Smooth muscle cell (in vitro differentiated cells): Measurements from ENCODE around the gene CHI3L1. TPM values are rescaled to one million over a fixed set of nuclear protein-coding genes. Genes with fewer than 3 reads are reported as not detected.
A peak's percentile ranks its signal among the peaks of the same experiment; 100 is the strongest.

ENCODE experiments used
- DNase-seq: peaks from one replicate; lab custom pipeline; 2025; ENCODE audit not compliant: unreplicated experiment; lab: John Stamatoyannopoulos, UW
- H2AFZ ChIP-seq: fragments of 200-600 bp; sonication (generic); 2 replicates; pipeline ENCODE4 v1.6.0; 2016; ENCODE audit warnings: antibody characterized with exemption, low read depth, mild to moderate bottlenecking
- H3F3A ChIP-seq: fragments of 200-600 bp; sonication (generic); 2 replicates; pipeline ENCODE4 v1.6.0; 2017; ENCODE audit warnings: antibody characterized with exemption, low read depth
- H3K27ac ChIP-seq: fragments of 200-600 bp; sonication (generic); 2 replicates; pipeline ENCODE4 v1.5.1; 2016; ENCODE audit warnings: low read depth, mild to moderate bottlenecking
- H3K27me3 ChIP-seq: fragments of 200-600 bp; sonication (generic); 2 replicates; pipeline ENCODE4 v1.6.1; 2016; ENCODE audit warnings: low read depth, mild to moderate bottlenecking
- H3K36me3 ChIP-seq: fragments of 200-600 bp; sonication (generic); 2 replicates; pipeline ENCODE4 v1.5.1; 2016; ENCODE audit warnings: low read depth
- H3K4me1 ChIP-seq: fragments of 200-600 bp; sonication (generic); 2 replicates; pipeline ENCODE4 v1.5.1; 2016; ENCODE audit warnings: low read depth
- H3K4me2 ChIP-seq: fragments of 200-600 bp; sonication (generic); 2 replicates; pipeline ENCODE4 v1.6.0; 2016; ENCODE audit warnings: mild to moderate bottlenecking
- H3K4me3 ChIP-seq: fragments of 200-600 bp; sonication (generic); 2 replicates; pipeline ENCODE4 v1.5.1; 2016; ENCODE audit warnings: mild to moderate bottlenecking
- H3K79me2 ChIP-seq: fragments of 200-600 bp; sonication (generic); 2 replicates; pipeline ENCODE4 v1.6.0; 2016; ENCODE audit warnings: low read depth, mild to moderate bottlenecking
- H3K9ac ChIP-seq: fragments of 200-600 bp; sonication (generic); 2 replicates; pipeline ENCODE4 v1.6.0; 2016; ENCODE audit warnings: low read depth
- H3K9me3 ChIP-seq: fragments of 200-600 bp; sonication (generic); replicated peaks from 2 replicates; pipeline ENCODE4 v1.5.1; 2016; ENCODE audit warnings: low read depth
- H4K20me1 ChIP-seq: fragments of 200-600 bp; sonication (generic); 2 replicates; pipeline ENCODE4 v1.6.0; 2016; ENCODE audit warnings: low read depth
- CTCF ChIP-seq: fragments of 200-600 bp; sonication (generic); IDR thresholded peaks from 2 replicates; pipeline ENCODE4 v1.5.1; 2017; ENCODE audit warnings: borderline replicate concordance, mild to moderate bottlenecking, antibody characterized with exemption; ENCODE audit not compliant: insufficient read depth, poor library complexity, severe bottlenecking
- WGBS: methylation state at CpG from one replicate; pipeline ENCODE4 v1.1.7; 2016; ENCODE audit warnings: low lambda C conversion rate; 5-methylcytosine and 5-hydroxymethylcytosine counted together
- polyA plus RNA-seq: library from polyadenylated mRNA; unstranded; fragments of >200 nt; fragmentation: Nextera tagmentation; extraction: Ambion mirVana; gene quantifications from 2 replicates; pipeline ENCODE4 v1.2.1, GENCODE V29; 2016
- total RNA-seq: library from RNA; depleted of rRNA; stranded (reverse); fragments of >200 nt; gene quantifications from 2 replicates; pipeline ENCODE4 v1.2.3, GENCODE V29; 2014

CHI3L1 gene
- total and polyA plus RNA-seq, 2 experiments from 2014 or later = 45.4 to 53.6 TPM

GRCh38 chr1:203219934-203220333 is 33.4 kb upstream of the CHI3L1 start:
- Histone ChIP-seq H3K36me3 (no peaks in the 10 kb centered on the region), H2AFZ (no peak overlapping the region), H3K4me1 (no peaks in the 10 kb centered on the region), H3K27me3 (peaks cover 19% of the 10 kb centered on the region), H4K20me1 (no peaks in the 10 kb centered on the region), H3K4me3 (no peak overlapping the region), H3K79me2 (no peaks in the 10 kb centered on the region), H3F3A (no peaks in the 10 kb centered on the region), H3K9ac (no peak overlapping the region), H3K4me2 (no peak overlapping the region), H3K9me3 (no peaks in the 10 kb centered on the region), H3K27ac (no peak overlapping the region)
- no peak for TF ChIP-seq CTCF
- DNase-seq = no peak
- WGBS = 76% methylated on average over 8 of the region's 8 CpGs

- Histone ChIP-seq H3F3A (no peaks in the 10 kb centered on the region), H3K4me2 (no peak overlapping the region), H3K79me2 (no peaks in the 10 kb centered on the region), H3K27ac (no peak overlapping the region), H2AFZ (no peak overlapping the region), H3K9ac (no peak overlapping the region), H3K4me1 (no peaks in the 10 kb centered on the region), H3K27me3 (peaks cover 12% of the 10 kb centered on the region), H3K9me3 (no peaks in the 10 kb centered on the region), H3K4me3 (no peak overlapping the region), H4K20me1 (no peaks in the 10 kb centered on the region), H3K36me3 (no peaks in the 10 kb centered on the region)
- TF ChIP-seq CTCF = no peak
- DNase-seq = no peak
- 83% methylated on average over 1 of the region's 1 CpG for WGBS
Measured at GRCh38 chr1:203219171-203219570, 32.7 kb upstream of the CHI3L1 start.

DNA sequence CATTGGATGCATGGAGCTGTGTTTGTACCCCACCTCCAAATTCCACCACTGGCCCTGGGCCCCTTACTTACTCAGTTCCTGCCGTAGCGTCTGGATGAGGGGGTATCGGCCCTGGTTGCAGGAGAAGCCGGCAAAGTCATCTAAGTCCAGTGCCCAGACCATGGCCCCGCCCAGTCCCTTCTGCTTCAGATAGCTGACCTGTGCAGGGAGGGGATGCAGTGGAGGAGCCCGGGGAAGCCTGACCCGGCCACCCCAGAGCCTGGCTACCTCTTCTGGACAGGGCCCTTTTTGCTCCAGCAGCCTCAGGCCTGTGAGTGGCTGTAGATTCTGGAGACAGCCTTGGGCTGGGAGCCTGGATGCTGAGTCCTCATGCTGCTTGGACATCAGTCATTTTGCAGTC is 31.2 kb upstream of the CHI3L1 start:
- Histone ChIP-seq H3F3A (no peaks in the 10 kb centered on the region), H3K36me3 (no peaks in the 10 kb centered on the region), H3K4me1 (no peaks in the 10 kb centered on the region), H3K4me3 (no peak overlapping the region), H2AFZ (no peak overlapping the region), H3K4me2 (no peak overlapping the region), H3K27me3 (peaks cover 4% of the 10 kb centered on the region), H3K79me2 (no peaks in the 10 kb centered on the region), H3K27ac (no peak overlapping the region), H3K9ac (no peak overlapping the region), H3K9me3 (no peaks in the 10 kb centered on the region), H4K20me1 (no peaks in the 10 kb centered on the region)
- 81% methylated on average over 7 of the region's 7 CpGs for WGBS
- no peak for DNase-seq
- no peak for TF ChIP-seq CTCF

- H4K20me1 ChIP-seq = no peaks in the 10 kb centered on the region
- no peaks in the 10 kb centered on the region for H3K36me3 ChIP-seq
- 63% methylated on average over 6 of the region's 6 CpGs for WGBS
- no peaks in the 10 kb centered on the region for H3F3A ChIP-seq
- no peaks in the 10 kb centered on the region for H3K4me1 ChIP-seq
- no peak overlapping the region for H3K4me3 ChIP-seq
- H3K27ac ChIP-seq = no peak overlapping the region
- no peaks in the 10 kb centered on the region for H3K9me3 ChIP-seq
- no peak for DNase-seq
- no peaks in the 10 kb centered on the region for H3K79me2 ChIP-seq
- no peak overlapping the region for H2AFZ ChIP-seq
- no peak overlapping the region for H3K9ac ChIP-seq
- peaks cover under 1% of the 10 kb centered on the region for H3K27me3 ChIP-seq
- peak; percentile 19 for TF ChIP-seq CTCF
- H3K4me2 ChIP-seq = no peak overlapping the region
Measured at GRCh38 chr1:203217139-203217655, 30.7 kb upstream of the CHI3L1 start.
